ENCODE data around the gene LSG1. TPM values are rescaled to one million over a fixed set of nuclear protein-coding genes. Genes with fewer than 3 reads are reported as not detected.

LSG1 gene
- total and polyA plus RNA-seq, 9 of the 15 experiments (the other 6 are each of a cell fraction or from before 2014, with no cell fraction given), result 14.9 to 73.7 (median 46.7) TPM

- TF ChIP-seq SETDB1 (IDR thresholded peaks at IDR 0.05; ENCODE audit: low read length) (no peak), CBX8 (IDR thresholded peaks at IDR 0.05; ENCODE audit: borderline replicate concordance, extremely low read depth, low read depth, low read length, poor library complexity, severe bottlenecking) (no peak), CBX5 (IDR thresholded peaks at IDR 0.05; ENCODE audit: borderline replicate concordance, low read depth) (no peak), CREB3 (tag; conservative IDR thresholded peaks at IDR 0.05; ENCODE audit: low read depth) (no peak), ZFPM2 (CRISPR knock-in tag; IDR thresholded peaks at IDR 0.05) (no peak), ZNF41 (CRISPR knock-in tag; conservative IDR thresholded peaks at IDR 0.05) (no peak), ZNF518B (CRISPR knock-in tag; IDR thresholded peaks at IDR 0.05) (no peak), HDAC1 (IDR thresholded peaks at IDR 0.05) (no peak), HES1 (IDR thresholded peaks at IDR 0.05; ENCODE audit: low read depth) (no peak), ZC3H8 (IDR thresholded peaks at IDR 0.05) (no peak), CHD4 (IDR thresholded peaks at IDR 0.05; ENCODE audit: insufficient read depth, insufficient replicate concordance, low read depth, low read length, poor library complexity, severe bottlenecking) (no peak), KLF13 (tag; IDR thresholded peaks at IDR 0.05; ENCODE audit: borderline replicate concordance, low read depth) (no peak), PCBP1 (IDR thresholded peaks at IDR 0.05; ENCODE audit: low read depth, low read length, poor library complexity, severe bottlenecking) (peak; percentile 63), E2F8 (IDR thresholded peaks at IDR 0.05; ENCODE audit: low read depth, partially characterized antibody) (no peak), GTF2F1 (IDR thresholded peaks at IDR 0.05; ENCODE audit: low read depth, low read length) (no peak), THAP12 (CRISPR knock-in tag; IDR thresholded peaks at IDR 0.05) (no peak), RNF2 (IDR thresholded peaks at IDR 0.05) (peak; percentile 30; the same call in 1 of the 2 replicates)
Observed at GRCh38 chr3:194685718-194686413, 13.9 kb upstream of the LSG1 start, which contains the start of gene FAM43A (continued).

Measured in K562 (cell line).